Lower leg skin (tissue), 3 donors: ENCODE data around the gene KCNC3.

Experiments
- POLR2A ChIP-seq, 2 donors: fragments of 450-650 bp; IDR thresholded peaks; one replicate each; pipeline ENCODE4 v1.6.1; 2016 to 2017; ENCODE audit warnings: antibody characterized with exemption in 2 of 2, mild to moderate bottlenecking in 1 of 2, moderate library complexity in 1 of 2
- TF ChIP-seq, protein P1 (sequence below), 3 donors: fragments of 450-650 bp; IDR thresholded peaks; one replicate each; pipeline ENCODE4 v1.5.1; 2016; ENCODE audit warnings: antibody characterized with exemption in 3 of 3, mild to moderate bottlenecking in 3 of 3, moderate library complexity in 2 of 3

DNA sequence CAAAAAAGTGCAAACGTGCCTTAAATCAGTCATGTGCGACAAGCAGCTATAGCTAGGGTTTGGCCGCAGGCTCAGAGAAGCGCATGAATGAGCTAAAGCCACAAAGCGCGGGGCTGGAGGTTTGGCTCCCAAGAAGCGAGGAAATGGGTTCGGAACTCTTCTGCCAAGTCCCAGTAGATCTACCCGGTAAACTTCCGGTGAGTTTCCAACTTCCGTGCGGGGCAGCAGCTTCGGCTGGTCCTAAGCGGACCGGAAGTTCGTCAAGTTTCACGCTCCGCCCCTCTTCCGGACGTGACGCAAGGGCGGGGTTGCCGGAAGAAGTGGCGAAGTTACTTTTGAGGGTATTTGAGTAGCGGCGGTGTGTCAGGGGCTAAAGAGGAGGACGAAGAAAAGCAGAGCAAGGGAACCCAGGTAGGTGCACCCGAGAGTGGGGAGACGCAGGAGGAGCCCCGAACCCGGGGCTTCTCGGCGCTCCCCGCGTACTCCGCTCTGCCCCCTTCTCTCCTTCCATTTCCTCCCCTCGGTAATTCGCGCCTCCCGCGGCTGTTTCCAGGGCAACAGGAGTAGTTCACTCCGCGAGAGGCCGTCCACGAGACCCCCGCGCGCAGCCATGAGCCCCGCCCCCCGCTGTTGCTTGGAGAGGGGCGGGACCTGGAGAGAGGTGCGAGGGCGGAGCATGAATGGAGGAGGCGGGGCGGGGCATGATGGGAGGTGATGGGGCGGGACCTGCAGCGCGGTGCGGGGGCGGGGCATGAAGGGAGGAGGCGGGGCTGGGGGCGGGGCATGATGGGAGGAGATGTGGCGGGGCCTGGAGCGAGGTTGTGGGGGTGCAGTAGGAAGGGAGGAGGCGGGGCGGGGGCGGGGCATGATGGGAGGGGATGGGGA, 47.2 kb upstream of the KCNC3 start, which contains the start of gene NR1H2:
- peak in 1 of 2 donors; percentile 49 for TF ChIP-seq POLR2A (IDR thresholded peaks at IDR 0.05)
- TF ChIP-seq, protein P1, sequence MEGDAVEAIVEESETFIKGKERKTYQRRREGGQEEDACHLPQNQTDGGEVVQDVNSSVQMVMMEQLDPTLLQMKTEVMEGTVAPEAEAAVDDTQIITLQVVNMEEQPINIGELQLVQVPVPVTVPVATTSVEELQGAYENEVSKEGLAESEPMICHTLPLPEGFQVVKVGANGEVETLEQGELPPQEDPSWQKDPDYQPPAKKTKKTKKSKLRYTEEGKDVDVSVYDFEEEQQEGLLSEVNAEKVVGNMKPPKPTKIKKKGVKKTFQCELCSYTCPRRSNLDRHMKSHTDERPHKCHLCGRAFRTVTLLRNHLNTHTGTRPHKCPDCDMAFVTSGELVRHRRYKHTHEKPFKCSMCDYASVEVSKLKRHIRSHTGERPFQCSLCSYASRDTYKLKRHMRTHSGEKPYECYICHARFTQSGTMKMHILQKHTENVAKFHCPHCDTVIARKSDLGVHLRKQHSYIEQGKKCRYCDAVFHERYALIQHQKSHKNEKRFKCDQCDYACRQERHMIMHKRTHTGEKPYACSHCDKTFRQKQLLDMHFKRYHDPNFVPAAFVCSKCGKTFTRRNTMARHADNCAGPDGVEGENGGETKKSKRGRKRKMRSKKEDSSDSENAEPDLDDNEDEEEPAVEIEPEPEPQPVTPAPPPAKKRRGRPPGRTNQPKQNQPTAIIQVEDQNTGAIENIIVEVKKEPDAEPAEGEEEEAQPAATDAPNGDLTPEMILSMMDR (IDR thresholded peaks at IDR 0.05), result no peak
